ENCODE measurements around the gene CTNNBL1. TPM values are rescaled to one million over a fixed set of nuclear protein-coding genes. Genes with fewer than 3 reads are reported as not detected.

The CTNNBL1 gene
- total RNA-seq, 1 experiment from 2014 or later, result 64.4 TPM

GRCh38 chr20:37796121-37796520, 102.3 kb downstream of the CTNNBL1 start (continued):
- TF ChIP-seq CTCF (IDR thresholded peaks at IDR 0.05) (no peak), NR3C1 (CRISPR knock-in tag; conservative IDR thresholded peaks at IDR 0.05; ENCODE audit: low read depth) (no peak), NFE2L1 (CRISPR knock-in tag; IDR thresholded peaks at IDR 0.05) (no peak), GRHL2 (CRISPR knock-in tag; IDR thresholded peaks at IDR 0.05; ENCODE audit: insufficient replicate concordance, severe bottlenecking) (no peak)

GRCh38 chr20:37796733-37797132, 102.9 kb downstream of the CTNNBL1 start:
- Mint-ChIP-seq H3K4me1 (no peaks in the 10 kb centered on the region), H3K9me3 (peaks cover 8% of the 10 kb centered on the region), H3K27ac (no peak overlapping the region), H3K27me3 (ENCODE audit: low read depth) (no peaks in the 10 kb centered on the region), H3K36me3 (peaks cover 8% of the 10 kb centered on the region), H3K4me3 (no peak overlapping the region)
- CTCF ChIA-PET, result interaction anchor here (1.2 to 2.2 kb wide), 2 partner anchors 233 kb away, joined by 5 to 10 read pairs; no protein-coding TSS in a partner anchor
- TF ChIP-seq ZNF532 (CRISPR knock-in tag; IDR thresholded peaks at IDR 0.05; ENCODE audit: borderline replicate concordance) (no peak), TP53 (CRISPR knock-in tag; IDR thresholded peaks at IDR 0.05) (no peak), ZNF219 (CRISPR knock-in tag; IDR thresholded peaks at IDR 0.05; ENCODE audit: borderline replicate concordance) (no peak), ZBTB43 (CRISPR knock-in tag; IDR thresholded peaks at IDR 0.05) (no peak), RORB (CRISPR knock-in tag; IDR thresholded peaks at IDR 0.05) (no peak), ZNF138 (CRISPR knock-in tag; conservative IDR thresholded peaks at IDR 0.05) (no peak), MYBL2 (CRISPR knock-in tag; IDR thresholded peaks at IDR 0.05) (no peak), FOXK1 (CRISPR knock-in tag; IDR thresholded peaks at IDR 0.05) (no peak), SMAD4 (CRISPR knock-in tag; IDR thresholded peaks at IDR 0.05) (no peak), JAZF1 (CRISPR knock-in tag; IDR thresholded peaks at IDR 0.05) (no peak), PREB (CRISPR knock-in tag; IDR thresholded peaks at IDR 0.05; ENCODE audit: borderline replicate concordance) (no peak), ELF4 (CRISPR knock-in tag; IDR thresholded peaks at IDR 0.05; ENCODE audit: low read depth) (no peak), ZNF121 (CRISPR knock-in tag; IDR thresholded peaks at IDR 0.05) (no peak), E2F1 (CRISPR knock-in tag; IDR thresholded peaks at IDR 0.05) (no peak)
- ATAC-seq (no peak), DNase-seq (ENCODE audit: low spot score) (no peak)
- POLR2A ChIA-PET, result no interaction called here
